ENCODE data around the gene CST6. TPM values are rescaled to one million over a fixed set of nuclear protein-coding genes. Genes with fewer than 3 reads are reported as not detected.

Gene CST6
- total and polyA plus RNA-seq, 2 of the 13 experiments (the other 11 are each of a cell fraction or from before 2014, with no cell fraction given), result not detected

- intact Hi-C loops (cut with micrococcal nuclease; ENCODE audit: unreplicated experiment) (no loop called here), in situ Hi-C loops (cut with HindIII; ENCODE audit: extremely low pct_ligation_motif_present, low pct_unique_long_range_greater_than_20kb) (no loop called here)
- Histone ChIP-seq H3K4me3 (replicated peaks in 1 of 3; ENCODE audit: insufficient read depth in 1 of 3, low read depth in 2 of 3, low read length in 3 of 3) (no peak overlapping the region), H3K9me3 (ENCODE audit: low read length) (no peaks in the 10 kb centered on the region), H3K4me2 (ENCODE audit: low read depth, low read length) (no peak overlapping the region), H3K36me3 (replicated peaks in 1 of 2; ENCODE audit: control insufficient read depth in 1 of 2, insufficient read depth in 2 of 2, low read length in 2 of 2) (no peaks in the 10 kb centered on the region), H3K27ac (ENCODE audit: extremely low read length, insufficient read depth, low read length) (no peak overlapping the region), H3K9ac (ENCODE audit: insufficient read depth, low read depth, low read length) (no peak overlapping the region), H3K79me2 (ENCODE audit: insufficient read depth, low read length) (no peaks in the 10 kb centered on the region), H4K20me1 (ENCODE audit: insufficient read depth, low read length) (no peaks in the 10 kb centered on the region), H2AFZ (ENCODE audit: low read length) (no peak overlapping the region), H3K4me1 (ENCODE audit: insufficient read depth, low read length) (peaks cover 13% of the 10 kb centered on the region), H3K27me3 (ENCODE audit: control insufficient read depth in 1 of 2, insufficient read depth in 2 of 2, low read length in 2 of 2) (peaks cover 8 to 11% of the 10 kb centered on the region in 2 experiments; a peak in 2 of 5 replicates)
- ChIA-PET POLR2A (interaction anchor here (1.2 kb wide), 1 partner anchor 12 kb away, joined by 4 read pairs; the partner anchor contains the start of gene SF3B2), CTCF (ENCODE audit: low intra/inter-chr PET ratio, low total read pairs) (no interaction called here)
- no peak for FAIRE-seq
- DNase-seq (ENCODE audit: low spot score), result no peak
- no peak for TF ChIP-seq PRMT3 (CRISPR knock-in tag; IDR thresholded peaks at IDR 0.05; ENCODE audit: borderline replicate concordance, low read depth)
- TF ChIP-seq AGO1 (IDR thresholded peaks at IDR 0.05; ENCODE audit: low read depth, low read length, poor library complexity, severe bottlenecking), result no peak
- TF ChIP-seq SOX6 (IDR thresholded peaks at IDR 0.05), result no peak
- TF ChIP-seq SOX6 (CRISPR knock-in tag; IDR thresholded peaks at IDR 0.05), result no peak
- TF ChIP-seq, protein P1, sequence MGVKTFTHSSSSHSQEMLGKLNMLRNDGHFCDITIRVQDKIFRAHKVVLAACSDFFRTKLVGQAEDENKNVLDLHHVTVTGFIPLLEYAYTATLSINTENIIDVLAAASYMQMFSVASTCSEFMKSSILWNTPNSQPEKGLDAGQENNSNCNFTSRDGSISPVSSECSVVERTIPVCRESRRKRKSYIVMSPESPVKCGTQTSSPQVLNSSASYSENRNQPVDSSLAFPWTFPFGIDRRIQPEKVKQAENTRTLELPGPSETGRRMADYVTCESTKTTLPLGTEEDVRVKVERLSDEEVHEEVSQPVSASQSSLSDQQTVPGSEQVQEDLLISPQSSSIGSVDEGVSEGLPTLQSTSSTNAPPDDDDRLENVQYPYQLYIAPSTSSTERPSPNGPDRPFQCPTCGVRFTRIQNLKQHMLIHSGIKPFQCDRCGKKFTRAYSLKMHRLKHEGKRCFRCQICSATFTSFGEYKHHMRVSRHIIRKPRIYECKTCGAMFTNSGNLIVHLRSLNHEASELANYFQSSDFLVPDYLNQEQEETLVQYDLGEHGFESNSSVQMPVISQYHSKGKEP (CRISPR knock-in tag; IDR thresholded peaks at IDR 0.05), result no peak
- TF ChIP-seq MXD4 (CRISPR knock-in tag; IDR thresholded peaks at IDR 0.05), result no peak
- TF ChIP-seq TIGD3 (CRISPR knock-in tag; IDR thresholded peaks at IDR 0.05; ENCODE audit: borderline replicate concordance), result no peak
- TF ChIP-seq ZNF44 (CRISPR knock-in tag; IDR thresholded peaks at IDR 0.05), result no peak
- no peak for TF ChIP-seq ZFP36 (IDR thresholded peaks at IDR 0.05; ENCODE audit: borderline replicate concordance, low read depth, low read length, partially characterized antibody)
- TF ChIP-seq HBP1 (CRISPR knock-in tag; IDR thresholded peaks at IDR 0.05; ENCODE audit: low read depth), result no peak
- TF ChIP-seq NCOA1 (CRISPR knock-in tag; IDR thresholded peaks at IDR 0.05), result no peak
- TF ChIP-seq SKI (IDR thresholded peaks at IDR 0.05; ENCODE audit: partially characterized antibody), result no peak
- no peak for TF ChIP-seq XRCC5 (optimal IDR thresholded peaks at IDR 0.05; ENCODE audit: low read length)
- no peak for TF ChIP-seq HMG20B (CRISPR knock-in tag; conservative IDR thresholded peaks at IDR 0.05)
- no peak for TF ChIP-seq RFXAP (CRISPR knock-in tag; IDR thresholded peaks at IDR 0.05; ENCODE audit: borderline replicate concordance)
- no peak for TF ChIP-seq GPN1 (CRISPR knock-in tag; IDR thresholded peaks at IDR 0.05; ENCODE audit: borderline replicate concordance)
- TF ChIP-seq ZFP36L2 (CRISPR knock-in tag; IDR thresholded peaks at IDR 0.05), result no peak
- TF ChIP-seq ZNF264 (CRISPR knock-in tag; IDR thresholded peaks at IDR 0.05), result no peak
- BruUV-seq (replicated peaks), result no TSS peak
- no peak for ATAC-seq
- WGBS (ENCODE audit: low lambda C conversion rate), result 52% methylated on average over 3 of the region's 3 CpGs
Observed at GRCh38 chr11:66039765-66040164, 28.0 kb downstream of the CST6 start.

All from HepG2 (cell line).